Cardiac muscle cell (in vitro differentiated cells and primary cell): ENCODE data around the gene RSPO3. TPM values are rescaled to one million over a fixed set of nuclear protein-coding genes. Genes with fewer than 3 reads are reported as not detected.

Experiments used
- DNase-seq, 2 donors: peaks; one replicate each; pipeline versions ENCODE4 v3.0.0 to v3.0.0-alpha.2; 2010 to 2017; ENCODE audit warnings: low read depth in 1 of 2, low spot score in 1 of 2
- H3K27ac ChIP-seq: fragments of 200-600 bp; sonication (generic); 2 replicates; pipeline ENCODE4 v1.5.1; 2016
- H3K27me3 ChIP-seq: fragments of 200-600 bp; sonication (generic); 2 replicates; pipeline ENCODE4 v1.6.0; 2016; ENCODE audit warnings: control low read depth
- H3K36me3 ChIP-seq: fragments of 200-600 bp; sonication (generic); 2 replicates; pipeline ENCODE4 v1.5.1; 2016; ENCODE audit warnings: control low read depth
- H3K4me1 ChIP-seq: fragments of 200-600 bp; sonication (generic); 2 replicates; pipeline ENCODE4 v1.8.1; 2017; ENCODE audit warnings: low read depth, mild to moderate bottlenecking, mixed run types
- H3K4me3 ChIP-seq: fragments of 200-600 bp; sonication (generic); 2 replicates; pipeline ENCODE4 v1.5.1; 2016; ENCODE audit warnings: mild to moderate bottlenecking
- H3K9me3 ChIP-seq: fragments of 200-600 bp; sonication (generic); 2 replicates; pipeline ENCODE4 v1.5.1; 2017; ENCODE audit warnings: low read depth, mild to moderate bottlenecking, control low read depth
- CTCF ChIP-seq: IDR thresholded peaks from 2 replicates; pipeline ENCODE4 v1.5.1; 2012; ENCODE audit warnings: low read depth, mild to moderate bottlenecking, low read length
- polyA plus RNA-seq: library from polyadenylated mRNA; unstranded; fragments of >200 nt; fragmentation: Nextera tagmentation; extraction: Ambion mirVana; gene quantifications from 2 replicates; pipeline ENCODE4 v1.2.1, GENCODE V29; 2016
- total RNA-seq: library from RNA; depleted of rRNA; stranded (reverse); fragments of >200 nt; gene quantifications from 2 replicates; pipeline ENCODE4 v1.2.3, GENCODE V29; 2016

The RSPO3 gene
- total and polyA plus RNA-seq, 2 experiments from 2014 or later, result 88.0 to 170 TPM

- Histone ChIP-seq H3K9me3 (no peaks in the 10 kb centered on the region), H3K27me3 (no peaks in the 10 kb centered on the region), H3K27ac (no peak overlapping the region), H3K4me1 (no peaks in the 10 kb centered on the region), H3K4me3 (no peak overlapping the region), H3K36me3 (no peaks in the 10 kb centered on the region)
- peak; percentile 65 for TF ChIP-seq CTCF
- DNase-seq, result peak; percentile 12 to 74
These were observed 72.1 kb downstream of the RSPO3 start for GRCh38 chr6:127190552-127190951.

- H3K27ac ChIP-seq, result no peak overlapping the region
- peak in 1 of 2 donors; percentile 8 for DNase-seq
These were observed 73.2 kb downstream of the RSPO3 start for GRCh38 chr6:127191716-127192115.

GRCh38 chr6:127192911-127193541 lies 74.6 kb downstream of the RSPO3 start:
- TF ChIP-seq CTCF, result no peak
- Histone ChIP-seq H3K27ac (no peak overlapping the region), H3K4me1 (no peaks in the 10 kb centered on the region), H3K4me3 (no peak overlapping the region), H3K27me3 (no peaks in the 10 kb centered on the region), H3K9me3 (no peaks in the 10 kb centered on the region), H3K36me3 (peaks cover 7% of the 10 kb centered on the region)
- DNase-seq, result peak in 1 of 2 donors; percentile 83

More at GRCh38 chr6:127191716-127192115, 73.2 kb downstream of the RSPO3 start:
- TF ChIP-seq CTCF, result no peak
- H3K4me1 ChIP-seq, result no peaks in the 10 kb centered on the region
- H3K4me3 ChIP-seq, result no peak overlapping the region
- no peaks in the 10 kb centered on the region for H3K27me3 ChIP-seq
- no peaks in the 10 kb centered on the region for H3K9me3 ChIP-seq
- H3K36me3 ChIP-seq, result no peaks in the 10 kb centered on the region

GRCh38 chr6:127195833-127196232 lies 77.4 kb downstream of the RSPO3 start:
- DNase-seq, result no peak
- Histone ChIP-seq H3K36me3 (peaks cover 11% of the 10 kb centered on the region), H3K9me3 (no peaks in the 10 kb centered on the region), H3K4me1 (no peaks in the 10 kb centered on the region), H3K27me3 (no peaks in the 10 kb centered on the region), H3K4me3 (no peak overlapping the region), H3K27ac (no peak overlapping the region)
- no peak for TF ChIP-seq CTCF

- Histone ChIP-seq H3K4me1 (no peaks in the 10 kb centered on the region), H3K4me3 (no peak overlapping the region), H3K36me3 (peaks cover 11% of the 10 kb centered on the region), H3K27me3 (no peaks in the 10 kb centered on the region), H3K27ac (no peak overlapping the region), H3K9me3 (no peaks in the 10 kb centered on the region)
- peak in 1 of 2 donors; percentile 48 for DNase-seq
- no peak for TF ChIP-seq CTCF
These were observed 80.1 kb downstream of the RSPO3 start for GRCh38 chr6:127198549-127198948.
